Stimulated activated CD4-positive, alpha-beta T cell treated with anti-CD3 and anti-CD28 coated beads, Interleukin-1b, Interleukin-23, amount 100 ng/mL, for 24 hours (primary cell): ENCODE results near the gene EFCAB6.

ENCODE experiments used
- DNase-seq, 4 experiments: peaks; one replicate each; pipeline ENCODE4 v3.0.0-alpha.2; 2020; ENCODE audit warnings: low read depth in 4 of 4, low spot score in 1 of 4

The EFCAB6 gene

DNA sequence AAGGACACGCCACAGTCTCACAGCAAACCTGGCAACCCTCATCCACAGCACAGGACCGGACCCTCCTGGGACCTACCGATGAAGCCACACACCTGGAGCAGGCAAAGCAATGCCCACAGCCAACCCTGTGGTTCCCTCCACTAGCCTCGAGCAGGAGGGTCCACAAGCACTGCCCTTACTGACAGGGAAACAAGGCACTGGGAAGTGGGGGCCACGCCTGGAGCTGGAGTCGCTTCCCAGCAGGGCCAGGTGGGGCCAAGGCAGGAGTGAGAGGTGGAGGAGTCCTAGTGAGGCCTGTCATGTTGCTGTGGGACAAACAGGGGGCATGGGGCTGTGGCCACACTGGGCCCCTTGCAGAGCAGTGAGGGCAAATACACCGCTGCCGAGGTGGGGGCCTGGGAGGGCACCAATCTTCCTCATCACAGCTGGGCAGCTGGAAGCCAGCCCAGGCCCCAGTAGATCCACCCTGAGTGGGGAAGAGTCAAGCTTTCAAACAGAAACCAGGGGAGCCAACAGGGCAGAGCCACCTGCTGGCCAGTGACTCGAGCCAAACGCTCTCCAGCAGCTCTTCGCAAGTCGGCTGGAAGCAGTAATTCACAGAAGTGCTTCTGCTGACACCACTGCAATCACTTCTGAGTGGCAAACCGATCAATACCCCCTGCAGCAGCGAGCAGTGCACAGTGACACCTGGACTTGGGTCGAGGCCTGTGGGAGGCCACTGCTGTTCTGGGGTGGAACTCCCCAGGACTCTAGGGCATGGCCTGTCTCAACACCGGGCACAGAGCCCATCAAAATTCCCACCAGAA is 36.5 kb upstream of the EFCAB6 start:
- DNase-seq, result no peak

DNA sequence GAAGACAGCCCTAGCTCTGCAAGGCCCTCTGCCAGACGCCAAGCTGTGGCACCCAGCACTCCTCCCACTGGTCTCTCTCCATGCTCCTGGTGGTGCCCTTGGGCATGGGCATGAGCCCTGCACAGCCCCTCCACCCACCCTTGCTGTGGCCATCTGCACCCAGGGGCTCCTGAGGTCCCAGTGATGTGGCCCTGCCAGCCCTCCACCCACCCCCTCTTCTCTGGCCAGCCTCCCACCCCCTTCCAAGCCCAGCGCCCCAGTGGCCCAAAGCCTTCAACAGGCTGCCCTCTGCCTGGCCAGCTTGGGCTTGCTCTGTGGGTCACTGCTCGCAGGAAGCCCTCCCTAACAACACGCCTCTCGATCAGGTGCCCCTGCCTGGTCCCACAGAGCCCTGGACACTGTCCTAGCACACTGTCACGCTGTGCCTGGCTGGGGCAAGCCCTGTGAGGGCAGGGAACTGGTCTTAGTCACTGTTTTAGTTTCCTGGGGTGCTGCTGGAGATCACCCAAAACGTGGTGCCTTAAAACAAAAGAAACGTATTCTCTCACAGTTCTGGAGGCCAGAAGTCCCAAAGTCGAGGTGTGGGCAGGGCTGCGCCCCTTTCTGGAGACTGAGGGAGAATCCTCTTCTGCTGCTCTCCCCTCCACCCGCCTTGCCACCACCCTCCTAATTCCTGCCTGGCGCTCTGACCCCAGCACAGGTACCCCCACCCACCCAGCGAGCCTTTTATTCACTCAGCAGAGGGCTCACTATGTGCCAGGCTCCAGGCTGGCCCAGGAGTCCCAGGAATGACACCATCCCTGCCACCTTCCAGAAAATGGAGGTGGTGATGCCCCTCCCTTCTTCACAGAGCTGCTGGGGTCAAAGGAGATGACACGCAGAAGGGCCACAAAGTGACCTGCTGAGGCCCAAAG is 35.5 kb upstream of the EFCAB6 start:
- no peak for DNase-seq

DNA sequence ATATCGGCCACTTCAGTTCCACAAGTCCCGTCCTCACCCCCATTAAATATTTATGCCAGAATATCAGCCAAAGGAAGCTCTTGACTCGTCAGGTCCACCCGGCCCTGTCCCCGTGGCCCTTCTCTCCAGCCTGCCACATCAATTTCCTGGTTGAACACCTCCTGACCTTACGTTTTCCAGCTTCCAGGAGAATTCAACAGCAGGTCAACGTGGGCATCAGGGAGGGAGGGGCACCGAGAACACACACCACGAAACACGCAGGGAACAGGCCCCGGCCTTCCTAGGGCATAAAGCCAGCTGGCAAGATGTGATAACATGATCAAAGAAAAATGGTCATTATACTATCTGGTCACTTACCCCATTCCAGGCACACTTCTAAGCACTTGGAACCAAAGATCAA is 34.9 kb upstream of the EFCAB6 start:
- DNase-seq, result no peak

DNA sequence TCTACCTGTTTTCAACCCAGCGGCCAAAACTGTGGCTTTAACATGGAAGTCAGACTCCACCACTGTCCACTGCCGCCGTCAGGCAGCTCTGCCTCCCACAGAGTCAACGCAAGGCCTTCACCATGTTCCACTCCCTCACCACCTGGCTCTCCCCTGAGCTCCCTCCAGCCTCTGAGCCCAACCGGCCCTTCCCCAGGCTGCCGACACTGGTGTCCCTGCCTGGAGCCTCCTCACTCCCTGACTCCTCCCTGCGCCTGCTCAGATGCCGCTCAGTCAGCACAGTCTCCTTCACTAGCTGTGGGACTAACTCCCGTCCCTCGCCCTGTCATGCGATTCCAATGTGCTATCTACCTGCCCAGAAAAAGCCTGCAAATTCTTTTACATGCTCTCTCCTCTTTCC is 33.9 kb upstream of the EFCAB6 start:
- DNase-seq, result no peak

DNA sequence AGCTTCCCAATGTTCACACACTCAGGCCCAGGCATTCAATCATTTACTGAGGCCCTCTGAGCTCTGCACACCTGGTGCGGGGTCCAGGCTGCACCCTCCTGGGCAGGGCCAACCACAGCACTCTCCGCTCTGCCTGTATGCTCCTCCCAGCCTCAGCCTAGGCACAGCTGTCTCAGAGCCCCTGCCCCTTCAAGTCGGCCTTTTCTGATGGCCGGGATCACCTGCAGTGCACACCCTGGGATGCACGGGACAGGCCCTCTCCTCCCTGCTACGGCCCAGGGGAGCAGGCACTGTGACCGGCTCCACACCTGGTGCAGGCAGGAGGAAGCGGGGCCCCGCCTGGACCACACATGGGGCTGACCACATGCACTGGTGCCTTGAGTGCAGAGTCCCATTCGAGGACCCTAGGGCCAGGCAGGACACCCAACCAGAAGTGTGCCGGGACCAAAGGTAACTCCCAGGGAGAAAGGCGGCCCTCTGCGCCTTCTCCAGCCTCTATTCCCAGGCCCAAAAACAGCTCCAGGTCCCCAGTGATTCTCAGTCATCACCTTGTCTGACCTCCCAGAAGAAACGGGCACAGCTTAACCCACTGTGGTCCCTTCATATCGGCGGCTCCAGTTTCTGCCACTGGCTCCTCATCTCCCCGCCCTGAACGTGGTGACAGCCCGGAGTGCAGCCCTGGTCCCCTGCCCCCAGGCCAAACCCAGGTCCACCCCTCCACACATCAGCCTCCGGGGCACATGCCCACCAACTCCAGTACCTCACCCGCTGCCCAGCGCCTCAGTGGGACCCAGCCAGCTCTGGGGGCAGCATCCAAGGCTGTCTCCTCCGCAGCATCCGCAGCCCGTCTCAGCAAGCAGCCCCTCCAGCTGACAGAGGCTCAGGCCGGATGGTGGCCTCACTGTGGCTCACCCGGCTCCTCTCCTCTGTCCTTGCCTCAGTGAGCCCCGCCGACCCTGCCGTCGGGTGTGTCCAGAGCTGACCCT is 32.7 kb upstream of the EFCAB6 start:
- DNase-seq, result no peak

DNA sequence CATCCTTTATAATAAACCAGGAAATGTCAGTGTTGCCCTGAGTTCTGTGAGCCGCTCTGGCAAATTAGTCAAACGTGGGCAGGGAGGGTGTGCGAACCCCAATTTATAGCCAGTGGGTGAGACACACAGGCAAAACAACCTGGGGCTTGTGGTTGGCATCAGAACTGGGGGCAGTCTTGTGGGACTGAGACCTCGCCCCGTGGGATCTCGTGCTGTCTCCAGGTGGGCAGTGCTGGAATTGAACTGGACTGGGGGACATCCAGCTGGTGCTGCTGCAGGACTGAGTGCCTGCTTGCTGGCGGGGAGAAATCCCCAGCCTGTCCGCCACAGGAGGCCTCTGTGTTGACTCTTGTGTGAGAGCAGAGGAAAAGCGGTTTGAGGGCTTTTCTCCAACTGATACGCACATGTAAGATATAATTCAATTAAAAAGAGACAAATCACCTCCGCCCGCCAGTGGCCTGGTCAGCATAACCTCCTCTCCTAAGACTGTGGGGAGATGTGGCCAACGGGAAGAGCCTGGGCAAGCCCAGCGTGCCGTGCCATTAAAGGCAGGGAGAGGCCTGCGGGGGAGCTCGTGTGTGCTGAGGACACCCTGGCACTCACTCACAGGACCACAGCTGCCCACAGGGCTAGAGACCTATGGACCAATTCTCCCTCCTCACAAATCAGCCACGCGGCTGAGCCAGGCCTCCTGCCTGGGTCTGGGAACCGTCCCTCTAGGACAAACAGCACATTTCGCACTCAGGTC is 31.9 kb upstream of the EFCAB6 start:
- no peak for DNase-seq

DNA sequence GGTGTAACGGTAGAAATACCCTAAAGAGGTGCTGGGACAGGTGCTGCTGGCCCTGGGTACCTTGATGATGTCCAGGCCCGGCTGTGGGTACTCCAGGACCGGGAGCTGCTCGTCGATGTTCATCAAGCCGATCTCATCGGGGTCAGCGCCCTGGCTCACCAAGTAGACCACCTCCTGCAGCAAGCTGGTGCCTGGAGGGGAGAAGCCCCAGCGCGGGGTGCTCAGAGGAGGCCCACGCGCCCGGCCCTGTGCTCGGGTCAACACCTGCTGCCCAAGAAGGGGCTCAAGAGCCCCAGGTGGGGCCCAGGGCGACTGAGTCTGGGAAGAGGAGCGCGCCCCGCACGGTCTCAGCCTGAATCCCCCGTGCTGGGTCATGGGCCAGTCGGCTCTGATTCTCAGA is 29.6 kb upstream of the EFCAB6 start:
- DNase-seq, result no peak

DNA sequence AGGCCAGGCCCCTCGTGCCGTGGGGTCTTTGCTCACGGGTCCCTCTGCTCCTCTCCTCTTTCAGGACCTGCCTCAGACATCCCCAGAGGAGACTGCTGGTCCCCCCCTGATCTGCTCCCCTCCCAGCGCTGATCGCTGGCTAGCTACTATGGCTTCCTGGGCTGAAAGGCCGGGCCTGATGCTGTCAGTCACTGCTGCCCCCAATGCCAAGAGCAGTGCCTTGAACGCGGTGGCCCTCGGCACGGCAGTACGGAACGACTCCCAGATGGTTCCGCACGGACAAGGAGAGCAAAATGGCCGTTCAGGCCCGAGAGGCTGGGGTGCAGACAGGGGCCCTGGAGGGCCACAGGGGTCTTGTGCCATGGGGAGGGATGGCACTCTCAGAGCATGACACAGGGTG is 28.7 kb upstream of the EFCAB6 start:
- DNase-seq, result no peak

DNA sequence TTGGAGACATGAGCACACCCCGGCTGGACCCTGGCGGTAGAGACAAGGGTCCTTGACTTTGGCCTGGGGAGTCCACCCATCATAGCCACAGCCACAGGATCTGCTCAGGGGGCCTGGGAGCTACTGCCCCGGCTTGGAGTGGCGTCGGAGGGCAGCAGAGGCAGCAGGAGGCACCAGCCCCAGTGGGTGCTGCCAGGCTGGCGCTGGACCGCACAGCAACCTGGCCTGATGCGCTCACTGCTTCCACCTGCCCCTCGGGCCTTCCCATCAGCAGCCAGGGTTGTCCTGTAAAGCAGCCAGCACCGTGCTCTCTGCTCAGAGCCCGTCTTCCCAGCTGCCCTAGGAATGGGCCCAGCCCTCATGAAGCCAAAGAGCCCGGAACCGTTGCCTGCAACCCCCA is 28.3 kb upstream of the EFCAB6 start:
- no peak for DNase-seq

DNA sequence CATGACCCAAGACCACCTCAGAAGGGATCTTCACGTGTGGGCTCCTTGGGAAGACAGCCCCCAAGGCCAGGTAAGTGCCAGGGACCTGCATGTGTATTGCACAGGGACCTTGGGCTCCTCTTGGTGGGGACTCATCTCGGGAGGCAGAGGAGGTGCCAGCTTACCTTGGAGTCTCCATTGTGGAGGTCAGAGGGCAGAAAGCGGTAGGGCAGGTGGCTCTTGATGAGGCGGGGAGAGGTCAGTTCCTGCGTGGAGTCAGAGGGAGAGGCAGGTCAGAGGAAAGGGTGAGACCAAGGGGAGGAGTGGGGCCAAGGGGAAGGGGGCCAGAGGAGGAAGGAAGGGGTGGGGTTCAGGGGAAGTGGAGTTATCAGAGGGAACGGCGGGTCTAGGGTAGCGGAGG is 27.7 kb upstream of the EFCAB6 start:
- no peak for DNase-seq

DNA sequence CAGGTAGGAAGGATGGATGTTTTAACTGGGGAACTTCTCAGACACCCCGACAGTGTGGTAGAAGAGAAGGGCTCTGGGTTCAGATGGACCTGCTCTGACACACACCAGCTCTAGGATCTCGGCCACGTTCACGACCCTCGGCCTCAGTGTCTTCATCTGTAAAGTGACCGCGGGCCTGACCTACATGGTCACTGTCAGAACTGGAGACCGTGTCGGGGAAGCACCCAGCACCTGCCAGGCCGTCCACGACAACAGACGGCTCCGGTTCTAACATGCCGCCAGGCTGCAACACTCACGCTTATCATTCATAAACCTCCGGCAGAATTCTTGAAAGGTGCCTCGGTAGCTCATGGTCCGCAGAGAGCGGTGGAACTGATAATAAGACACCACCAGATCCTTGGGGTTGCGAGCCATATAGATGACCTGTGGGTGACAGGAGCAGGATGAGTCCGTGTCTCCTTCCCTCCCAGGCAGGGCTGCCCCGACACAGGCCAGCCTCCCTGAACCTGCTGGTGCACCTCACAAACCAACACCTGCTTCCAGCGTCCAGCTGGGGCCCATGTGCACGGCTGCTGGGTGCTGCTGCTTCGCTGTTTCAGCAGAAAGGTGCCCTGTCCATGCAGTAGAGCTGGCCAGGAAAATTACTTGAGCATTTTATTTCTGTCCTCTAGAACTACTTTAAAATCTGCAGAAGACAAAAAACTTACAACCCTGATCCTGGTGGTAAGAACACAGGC is 26.6 kb upstream of the EFCAB6 start:
- DNase-seq, result no peak

DNA sequence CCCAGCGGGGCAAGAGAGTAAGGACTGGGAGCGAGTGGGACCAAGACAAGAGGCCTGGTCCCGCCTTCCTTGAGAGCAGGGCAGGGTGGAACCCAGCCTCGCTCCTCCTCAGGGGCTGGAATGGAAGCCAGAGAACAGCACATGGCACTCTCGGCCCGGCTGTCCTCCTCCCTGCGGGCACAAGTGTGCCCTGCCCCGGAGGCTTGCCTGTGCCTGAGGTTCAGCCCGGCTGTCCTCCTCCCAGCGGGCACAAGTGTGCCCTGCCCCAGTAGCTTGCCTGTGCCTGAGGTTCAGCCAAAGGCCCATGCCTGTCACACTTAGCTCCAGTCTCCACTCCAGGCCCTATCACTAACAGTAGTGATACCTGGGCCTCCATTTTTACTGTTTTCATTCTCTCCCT is 26.1 kb upstream of the EFCAB6 start:
- no peak for DNase-seq

DNA sequence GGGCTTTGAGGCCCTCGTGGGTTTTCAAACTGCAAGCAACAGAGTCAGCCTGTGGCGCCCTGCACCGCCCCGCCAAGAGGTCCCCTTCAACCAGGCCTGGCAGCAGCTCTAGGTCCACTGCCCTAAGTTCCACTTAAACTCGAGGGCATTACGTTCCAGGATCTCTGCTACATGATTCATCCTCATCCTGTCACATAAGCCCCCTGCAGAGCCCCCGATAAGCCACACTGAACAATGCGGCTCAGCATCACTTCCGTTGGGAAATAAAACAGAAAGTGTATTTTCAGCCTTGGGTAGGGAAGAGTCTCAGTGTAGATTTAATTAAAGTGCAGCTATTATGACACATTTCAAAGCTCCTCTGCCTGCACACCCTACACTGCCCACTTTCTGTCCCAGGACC is 25.6 kb upstream of the EFCAB6 start:
- DNase-seq, result no peak

DNA sequence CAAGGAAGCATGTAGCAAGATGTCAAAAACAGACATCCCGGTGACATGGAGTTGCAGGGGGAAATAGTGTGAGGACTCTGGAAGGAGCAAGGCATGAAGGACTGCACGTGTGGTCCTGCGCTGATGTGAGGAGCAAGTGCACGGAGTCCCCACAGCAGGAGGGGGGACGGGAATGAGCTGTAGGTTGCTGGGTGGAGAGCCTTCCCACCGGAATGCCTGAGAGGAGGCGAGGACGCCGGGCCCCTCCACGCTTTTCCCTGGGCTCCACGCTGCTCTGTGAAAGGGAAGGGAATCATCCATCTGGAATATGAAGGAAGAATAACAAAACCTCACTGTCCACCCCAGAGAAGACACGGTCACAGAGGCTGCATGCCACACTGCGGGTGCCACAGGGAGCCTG is 23.6 kb upstream of the EFCAB6 start:
- DNase-seq, result no peak

DNA sequence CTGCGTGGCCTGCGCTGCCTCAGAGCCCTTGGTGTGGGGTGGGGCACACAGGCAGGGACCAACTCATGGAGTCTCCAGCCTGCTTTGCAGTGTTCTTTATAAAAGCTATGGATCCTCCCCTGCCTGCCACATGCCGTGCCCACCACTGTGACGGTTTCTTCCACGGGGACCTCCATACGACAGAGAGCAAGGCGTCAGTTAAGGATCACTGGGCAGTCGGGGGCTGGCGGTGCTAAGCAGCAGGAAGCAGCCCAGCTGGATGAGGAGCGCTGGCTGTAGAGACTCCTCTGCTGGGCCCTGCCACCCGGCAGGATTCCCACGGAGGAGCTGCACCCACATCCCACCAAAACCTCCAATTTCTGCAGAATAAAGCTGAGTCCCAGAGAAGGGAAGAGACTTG is 23.1 kb upstream of the EFCAB6 start:
- DNase-seq, result no peak

DNA sequence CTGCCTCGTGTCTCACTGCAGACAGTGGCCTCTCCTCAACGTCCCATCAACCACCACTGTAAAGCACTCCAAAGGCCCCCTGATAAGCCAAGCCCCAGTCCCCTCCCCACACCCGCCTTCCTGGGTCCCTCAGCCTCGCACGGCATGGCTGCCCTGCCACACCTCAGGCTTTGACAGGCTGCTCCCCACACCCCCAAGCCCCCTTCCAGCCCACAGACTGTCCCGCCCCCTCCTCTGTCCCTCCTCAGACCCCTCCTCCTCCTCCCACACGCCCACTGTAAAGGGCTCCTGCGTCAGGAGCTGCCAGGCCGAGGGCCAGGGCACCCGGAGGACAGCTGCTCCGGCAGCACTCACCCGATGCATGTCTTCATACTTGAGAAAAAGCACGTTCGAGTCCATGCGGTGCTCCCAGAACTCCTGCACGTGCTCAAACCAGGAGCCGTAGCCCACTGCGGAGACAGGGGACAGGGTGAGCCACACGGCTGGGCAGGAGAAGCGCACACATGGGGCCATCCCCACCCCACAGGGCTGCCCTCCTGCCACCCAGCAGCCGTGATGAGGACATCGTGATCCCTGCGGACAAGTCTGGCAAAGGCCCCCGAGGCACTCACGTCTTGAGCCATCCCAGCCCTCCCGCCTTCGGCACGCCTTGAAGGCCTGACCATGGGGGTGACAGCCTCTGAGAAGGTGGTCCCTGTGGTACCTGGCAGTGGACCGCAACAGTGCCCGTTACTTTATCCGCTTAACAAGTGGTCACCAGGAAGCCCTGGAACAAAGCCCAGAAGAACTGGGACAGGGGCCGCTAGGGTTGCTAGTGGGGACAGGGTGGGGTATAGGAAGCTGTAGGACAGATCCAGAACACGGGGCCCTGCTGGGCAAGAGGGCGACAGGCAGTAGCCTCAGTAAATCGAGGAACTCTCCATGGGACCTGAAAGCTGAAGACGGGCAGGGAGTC is 21.5 kb upstream of the EFCAB6 start:
- DNase-seq, result no peak

DNA sequence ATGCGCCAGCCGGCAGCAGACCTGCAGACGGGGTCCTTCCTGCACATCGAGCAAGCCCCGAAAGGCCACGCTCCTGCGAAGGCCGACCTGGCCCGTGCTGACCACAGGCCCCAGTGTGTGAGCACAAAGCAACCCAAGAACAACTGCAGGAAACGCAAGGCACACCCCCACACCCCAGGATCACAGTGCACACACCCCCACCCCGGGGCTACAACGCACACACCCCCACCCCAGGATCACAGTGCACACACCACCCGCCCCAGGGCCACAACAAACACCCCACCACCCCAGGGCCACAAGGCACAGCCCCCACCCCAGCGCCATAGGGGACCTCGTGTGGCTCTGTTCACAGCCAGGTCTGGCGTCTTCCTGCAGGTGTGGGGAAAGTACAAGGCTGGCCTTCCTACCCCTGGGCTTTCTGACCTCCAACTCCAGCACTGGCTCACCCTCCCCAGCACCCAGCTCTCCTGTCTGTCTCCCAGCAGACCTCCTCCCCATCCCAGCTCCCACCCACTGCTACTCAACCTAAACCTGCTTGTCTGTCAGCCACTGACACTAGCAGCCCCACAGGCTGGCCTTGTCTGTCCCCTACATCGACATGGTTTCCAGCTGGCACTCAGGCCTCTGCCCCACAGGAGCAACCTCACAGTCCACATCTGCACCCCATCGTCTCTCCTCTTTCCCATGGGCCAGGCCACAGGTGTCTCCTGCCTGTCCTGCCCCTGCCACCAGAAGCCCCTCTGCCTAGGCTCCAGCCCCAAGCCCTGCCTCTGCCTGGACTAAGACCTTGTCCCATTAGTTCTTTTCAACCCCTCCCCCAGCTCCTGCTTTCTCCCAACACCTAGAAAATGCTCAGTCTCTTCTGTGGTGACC is 20.5 kb upstream of the EFCAB6 start:
- no peak for DNase-seq
